ENCODE measurements around the gene RAB3GAP1.

DNA sequence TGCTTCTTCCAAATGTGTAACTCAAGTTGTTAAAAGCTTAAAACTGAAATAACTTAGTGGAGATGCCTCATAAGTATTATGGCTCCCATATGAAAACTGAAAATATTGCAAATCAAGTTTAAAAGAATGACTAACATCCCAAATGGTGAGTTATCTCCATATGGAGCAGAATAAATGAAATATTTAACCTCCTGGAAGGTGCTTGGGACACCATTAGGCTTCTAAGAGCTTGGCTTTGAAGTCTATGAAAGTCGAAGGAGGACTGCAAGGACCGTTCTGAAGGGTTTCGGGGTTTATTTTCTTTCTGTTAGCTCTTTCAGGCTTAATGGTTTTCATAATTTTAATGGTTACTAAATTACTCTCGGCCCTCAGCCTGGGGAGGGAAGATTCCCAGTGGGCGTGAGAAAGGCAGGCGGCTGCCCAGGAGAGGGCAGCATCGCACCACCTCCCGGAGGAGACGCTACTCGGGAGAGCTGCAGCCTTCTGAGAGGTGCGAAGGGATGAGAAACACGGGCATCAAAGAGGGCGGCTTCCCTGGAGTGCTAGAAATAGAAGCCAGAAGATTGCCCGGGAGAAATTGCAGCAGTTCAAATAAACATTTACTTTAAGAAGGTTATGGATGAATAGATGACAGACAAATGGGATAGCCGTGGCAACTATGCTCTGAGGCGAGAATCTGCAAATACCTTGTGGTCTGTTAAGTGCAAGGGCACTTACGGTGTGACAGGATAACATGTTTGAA, 47.9 kb upstream of the RAB3GAP1 start:
- TF ChIP-seq POLR2AphosphoS5 (IDR thresholded peaks at IDR 0.05) (no peak), EP300 (IDR thresholded peaks at IDR 0.05; ENCODE audit: low read depth) (no peak)
- TF ChIP-seq, protein P1, sequence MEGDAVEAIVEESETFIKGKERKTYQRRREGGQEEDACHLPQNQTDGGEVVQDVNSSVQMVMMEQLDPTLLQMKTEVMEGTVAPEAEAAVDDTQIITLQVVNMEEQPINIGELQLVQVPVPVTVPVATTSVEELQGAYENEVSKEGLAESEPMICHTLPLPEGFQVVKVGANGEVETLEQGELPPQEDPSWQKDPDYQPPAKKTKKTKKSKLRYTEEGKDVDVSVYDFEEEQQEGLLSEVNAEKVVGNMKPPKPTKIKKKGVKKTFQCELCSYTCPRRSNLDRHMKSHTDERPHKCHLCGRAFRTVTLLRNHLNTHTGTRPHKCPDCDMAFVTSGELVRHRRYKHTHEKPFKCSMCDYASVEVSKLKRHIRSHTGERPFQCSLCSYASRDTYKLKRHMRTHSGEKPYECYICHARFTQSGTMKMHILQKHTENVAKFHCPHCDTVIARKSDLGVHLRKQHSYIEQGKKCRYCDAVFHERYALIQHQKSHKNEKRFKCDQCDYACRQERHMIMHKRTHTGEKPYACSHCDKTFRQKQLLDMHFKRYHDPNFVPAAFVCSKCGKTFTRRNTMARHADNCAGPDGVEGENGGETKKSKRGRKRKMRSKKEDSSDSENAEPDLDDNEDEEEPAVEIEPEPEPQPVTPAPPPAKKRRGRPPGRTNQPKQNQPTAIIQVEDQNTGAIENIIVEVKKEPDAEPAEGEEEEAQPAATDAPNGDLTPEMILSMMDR (IDR thresholded peaks at IDR 0.05), result peak; percentile 77 to 88 (median 87)
